Endothelial cell (in vitro differentiated cells): Measurements from ENCODE around the gene ATP4B. TPM values are rescaled to one million over a fixed set of nuclear protein-coding genes. Genes with fewer than 3 reads are reported as not detected.

Experiments used
- DNase-seq: peaks from one replicate; pipeline ENCODE4 v3.0.0; 2021; ENCODE audit warnings: low spot score
- H3K27ac Mint-ChIP-seq: one replicate; pipeline ENCODE4 v1.8.0; 2021; ENCODE audit warnings: mixed read lengths, inconsistent platforms; ENCODE audit not compliant: unreplicated experiment
- H3K27me3 Mint-ChIP-seq: one replicate; pipeline ENCODE4 v1.8.0; 2021; ENCODE audit warnings: mild to moderate bottlenecking, moderate library complexity, mixed read lengths, inconsistent platforms; ENCODE audit not compliant: unreplicated experiment
- H3K36me3 Mint-ChIP-seq: one replicate; pipeline ENCODE4 v1.8.0; 2021; ENCODE audit warnings: mild to moderate bottlenecking, low read depth, mixed read lengths, inconsistent platforms; ENCODE audit not compliant: unreplicated experiment
- H3K4me1 Mint-ChIP-seq: one replicate; pipeline ENCODE4 v1.8.0; 2021; ENCODE audit warnings: mild to moderate bottlenecking, mixed read lengths, inconsistent platforms; ENCODE audit not compliant: unreplicated experiment
- H3K4me3 Mint-ChIP-seq: one replicate; pipeline ENCODE4 v1.8.0; 2021; ENCODE audit warnings: mild to moderate bottlenecking, mixed read lengths, inconsistent platforms; ENCODE audit not compliant: unreplicated experiment
- H3K9me3 Mint-ChIP-seq: one replicate; pipeline ENCODE4 v1.8.0; 2021; ENCODE audit warnings: mixed read lengths, inconsistent platforms; ENCODE audit not compliant: unreplicated experiment
- CTCF ChIP-seq: fragments of 200-600 bp; sonication (generic); IDR thresholded peaks from one replicate; pipeline ENCODE4 v1.5.0; 2021; ENCODE audit warnings: antibody characterized with exemption; ENCODE audit not compliant: unreplicated experiment
- total RNA-seq: library from RNA; stranded (reverse); fragmentation: NEBNext Ultra II Directional; extraction: Animal tissue kit (Norgen Biotek cat#: 25700); gene quantifications from one replicate; pipeline ENCODE4 v1.2.1, GENCODE V29; 2021; ENCODE audit not compliant: unreplicated experiment

Gene ATP4B
- total RNA-seq, 1 donor from 2014 or later = not detected

GRCh38 chr13:113607056-113607888 is 50.7 kb downstream of the ATP4B start:
- Mint-ChIP-seq H3K27me3 (peaks cover 8% of the 10 kb centered on the region), H3K27ac (no peak overlapping the region), H3K9me3 (no peaks in the 10 kb centered on the region), H3K4me3 (no peak overlapping the region), H3K36me3 (peaks cover 41% of the 10 kb centered on the region), H3K4me1 (peaks cover 16% of the 10 kb centered on the region)
- TF ChIP-seq CTCF = no peak
- DNase-seq = no peak

GRCh38 chr13:113605866-113606438 is 52.0 kb downstream of the ATP4B start:
- no peak overlapping the region for H3K27ac Mint-ChIP-seq
- H3K36me3 Mint-ChIP-seq = peaks cover 36% of the 10 kb centered on the region
- H3K4me1 Mint-ChIP-seq = peaks cover 16% of the 10 kb centered on the region
- peaks cover 11% of the 10 kb centered on the region for H3K27me3 Mint-ChIP-seq
- TF ChIP-seq CTCF = no peak
- no peak overlapping the region for H3K4me3 Mint-ChIP-seq
- no peaks in the 10 kb centered on the region for H3K9me3 Mint-ChIP-seq
- no peak for DNase-seq

- H3K4me3 Mint-ChIP-seq = no peak overlapping the region
- DNase-seq = no peak
- no peak for TF ChIP-seq CTCF
- H3K36me3 Mint-ChIP-seq = peaks cover 33% of the 10 kb centered on the region
- H3K27ac Mint-ChIP-seq = no peak overlapping the region
- H3K27me3 Mint-ChIP-seq = peaks cover 11% of the 10 kb centered on the region
- peaks cover 16% of the 10 kb centered on the region for H3K4me1 Mint-ChIP-seq
- no peaks in the 10 kb centered on the region for H3K9me3 Mint-ChIP-seq
These were observed 52.5 kb downstream of the ATP4B start for GRCh38 chr13:113605461-113605860.

GRCh38 chr13:113604186-113604585 is 53.8 kb downstream of the ATP4B start:
- Mint-ChIP-seq H3K4me3 (no peak overlapping the region), H3K9me3 (no peaks in the 10 kb centered on the region), H3K27me3 (peaks cover 8% of the 10 kb centered on the region), H3K4me1 (peaks cover 16% of the 10 kb centered on the region), H3K27ac (no peak overlapping the region), H3K36me3 (peaks cover 38% of the 10 kb centered on the region)
- DNase-seq = no peak
- TF ChIP-seq CTCF = no peak

- H3K9me3 Mint-ChIP-seq = no peaks in the 10 kb centered on the region
- peak overlapping the region; percentile 28 for H3K27ac Mint-ChIP-seq
- no peak for DNase-seq
- H3K36me3 Mint-ChIP-seq = peaks cover 40% of the 10 kb centered on the region
- no peak for TF ChIP-seq CTCF
- H3K27me3 Mint-ChIP-seq = peaks cover 9% of the 10 kb centered on the region
- H3K4me3 Mint-ChIP-seq = peak overlapping the region; percentile 11
- H3K4me1 Mint-ChIP-seq = peaks cover 16% of the 10 kb centered on the region
These were observed 54.8 kb downstream of the ATP4B start for GRCh38 chr13:113603116-113603710.
